Panc1 (cell line): ENCODE measurements around the gene THRB. TPM values are rescaled to one million over a fixed set of nuclear protein-coding genes. Genes with fewer than 3 reads are reported as not detected.

Experiments used
- ATAC-seq: fragments of 200-7000 bp; cut with Tn5 transposase; 2 replicates; pipeline ENCODE4 v1.9.1; 2020; ENCODE audit warnings: mild to moderate bottlenecking, moderate library complexity
- BruUV-seq: library from RNA; stranded (reverse); fragments of 400-500 nt; replicated peaks from 2 replicates; lab custom pipeline; 2021; lab: Mats Ljungman, UMichigan
- CTCF ChIA-PET: fragments of 300-600 bp; sonication (Branson Sonifier 250); formaldehyde crosslinking; loops from one replicate; lab custom pipeline; 2022; ENCODE audit warnings: antibody characterized with exemption; lab: Charles Lee
- POLR2A ChIA-PET: fragments of 300-600 bp; sonication (Branson Sonifier 250); formaldehyde crosslinking; loops from one replicate; lab custom pipeline; 2022; ENCODE audit warnings: antibody characterized with exemption; lab: Charles Lee
- DNase-seq: peaks from one replicate; pipeline ENCODE4 v3.0.0-alpha.2; 2010; ENCODE audit warnings: low read depth, low spot score
- H3K27ac ChIP-seq: 2 replicates; pipeline ENCODE4 v1.5.1; 2011; ENCODE audit warnings: mild to moderate bottlenecking, low read length, inconsistent platforms
- H3K27me3 ChIP-seq: fragments of 200-500 bp; sonication (Bioruptor generic); 2 replicates; pipeline ENCODE4 v1.6.0; 2014; ENCODE audit warnings: low read length, inconsistent platforms; ENCODE audit not compliant: control insufficient read depth, insufficient read depth
- H3K36me3 ChIP-seq: fragments of 200-500 bp; sonication (Bioruptor generic); 2 replicates; pipeline ENCODE4 v1.5.1; 2014; ENCODE audit warnings: inconsistent platforms, mild to moderate bottlenecking, low read length, moderate library complexity; ENCODE audit not compliant: control insufficient read depth, insufficient read depth
- H3K4me1 ChIP-seq: 2 replicates; pipeline ENCODE4 v1.5.1; 2011; ENCODE audit warnings: inconsistent platforms, mild to moderate bottlenecking, low read length, moderate library complexity; ENCODE audit not compliant: control insufficient read depth, insufficient read depth
- H3K4me3 ChIP-seq, 2 experiments: 2 replicates each; pipeline ENCODE4 v1.5.1; 2011 to 2012; ENCODE audit warnings: low read depth in 2 of 2, low read length in 2 of 2, mild to moderate bottlenecking in 2 of 2, inconsistent platforms in 1 of 2, moderate library complexity in 1 of 2
- H3K9me3 ChIP-seq: fragments of 200-500 bp; sonication (Bioruptor generic); 2 replicates; pipeline ENCODE4 v1.5.1; 2014; ENCODE audit warnings: low read depth, mild to moderate bottlenecking, inconsistent platforms, low read length, moderate library complexity; ENCODE audit not compliant: control insufficient read depth, insufficient read depth
- POLR2AphosphoS5 ChIP-seq: IDR thresholded peaks from 2 replicates; pipeline ENCODE4 v1.6.1; 2012; ENCODE audit warnings: mild to moderate bottlenecking, low read depth, low read length, moderate library complexity
- SIN3A ChIP-seq: IDR thresholded peaks from 2 replicates; pipeline ENCODE4 v1.6.1; 2012; ENCODE audit warnings: low read depth, mild to moderate bottlenecking, low read length, moderate library complexity, borderline replicate concordance; ENCODE audit not compliant: insufficient read depth
- TCF7L2 ChIP-seq: IDR thresholded peaks from 2 replicates; pipeline ENCODE4 v1.6.1; 2011; ENCODE audit warnings: mild to moderate bottlenecking, low read depth, low read length, inconsistent platforms
- in situ Hi-C: cut with HindIII; loops from 2 replicates; pipeline ENCODE4 v1.10.0; 2016; ENCODE audit warnings: low sequenced_read_pairs, low pct_unique_long_range_greater_than_20kb
- intact Hi-C: fragments of 100-400 bp; cut with micrococcal nuclease; formaldehyde crosslinking; loops from one replicate; pipeline ENCODE4 v1.10.0; 2022; ENCODE audit not compliant: unreplicated experiment
- total RNA-seq: library from RNA; stranded (reverse); gene quantifications from one replicate; pipeline ENCODE4 v1.2.1, GENCODE V29; 2021; ENCODE audit not compliant: unreplicated experiment
- TF ChIP-seq, protein P1 (sequence below), 2 experiments: IDR thresholded peaks; 2 replicates each; pipeline ENCODE4 v1.6.1; 2011 to 2012; ENCODE audit warnings: low read depth in 2 of 2, control low read depth in 1 of 2, low read length in 1 of 2, mild to moderate bottlenecking in 1 of 2, moderate library complexity in 1 of 2; ENCODE audit not compliant: insufficient read depth in 1 of 2
- TF ChIP-seq, protein P2 (sequence below): fragments of 450-650 bp; IDR thresholded peaks from 2 replicates; pipeline ENCODE4 v1.5.1; 2017; ENCODE audit warnings: mild to moderate bottlenecking

The THRB gene
- total RNA-seq, 1 experiment from 2014 or later, result 3.9 TPM

DNA sequence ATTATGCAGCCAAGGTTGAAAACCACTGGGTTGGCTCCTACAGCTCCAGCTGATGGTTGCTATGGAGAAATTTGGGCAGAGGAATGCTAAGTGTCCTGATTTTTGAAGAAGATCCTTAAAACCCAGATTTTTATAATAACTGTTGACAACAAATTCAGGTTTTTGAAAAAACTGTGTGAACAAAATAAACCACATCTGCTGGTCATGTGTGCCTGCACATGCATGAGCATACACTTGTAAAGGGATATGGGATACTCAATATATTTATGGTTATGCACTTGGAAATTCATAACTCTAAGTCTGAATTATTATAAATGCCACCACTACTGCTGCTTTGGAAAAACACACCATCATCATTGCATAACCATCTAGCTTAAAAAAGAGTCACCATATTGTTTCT is 133.7 kb downstream of the THRB start:
- ATAC-seq, result no peak
- no TSS peak for BruUV-seq

DNA sequence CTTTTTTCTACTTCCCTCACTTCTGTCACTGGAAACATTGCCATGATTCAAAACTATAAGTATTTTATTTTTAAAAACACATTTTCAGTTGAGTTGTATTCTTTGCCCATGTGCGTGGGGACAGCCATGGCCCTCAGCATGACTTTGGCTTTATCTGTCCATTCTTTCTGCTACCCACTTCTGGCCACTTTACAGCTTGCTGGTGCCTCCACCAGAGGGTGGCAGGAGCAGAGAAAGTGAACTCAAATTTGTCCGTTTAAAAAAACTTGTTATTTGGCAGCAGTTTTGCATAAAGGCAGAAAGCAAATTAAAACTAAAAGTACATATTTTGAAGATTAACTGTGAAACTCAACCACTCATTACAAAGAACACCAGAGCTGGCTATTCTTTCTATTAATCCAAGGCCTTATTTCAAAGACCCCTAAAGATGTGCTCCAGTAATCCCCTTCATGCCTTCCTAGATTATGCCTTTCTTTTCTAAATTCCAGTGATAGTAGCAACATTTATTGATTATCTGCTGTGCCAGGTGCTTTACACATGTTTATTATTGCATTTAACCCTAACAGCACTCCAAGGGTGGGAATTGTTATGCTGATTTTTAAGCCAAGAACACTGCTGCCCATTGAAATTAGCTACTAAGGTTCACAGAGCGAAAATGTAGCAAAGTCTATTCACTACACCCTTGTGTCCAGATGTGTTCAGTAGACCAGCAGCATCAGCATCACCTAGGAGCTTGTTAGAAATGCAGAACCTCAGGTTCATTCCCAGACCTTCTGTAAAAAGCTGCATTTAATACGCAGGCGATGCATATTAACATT is 134.8 kb downstream of the THRB start:
- H3K9me3 ChIP-seq, result no peaks in the 10 kb centered on the region
- ATAC-seq, result no peak
- BruUV-seq, result no TSS peak
- ChIA-PET CTCF (interaction anchor here (0.5 to 0.6 kb wide), 3 partner anchors 55 to 340 kb away, joined by 3 to 4 read pairs (median 4); no protein-coding TSS in a partner anchor), POLR2A (no interaction called here)
- no peaks in the 10 kb centered on the region for H3K36me3 ChIP-seq
- H3K27ac ChIP-seq, result no peak overlapping the region
- no peaks in the 10 kb centered on the region for H3K27me3 ChIP-seq
- TF ChIP-seq, protein P1, sequence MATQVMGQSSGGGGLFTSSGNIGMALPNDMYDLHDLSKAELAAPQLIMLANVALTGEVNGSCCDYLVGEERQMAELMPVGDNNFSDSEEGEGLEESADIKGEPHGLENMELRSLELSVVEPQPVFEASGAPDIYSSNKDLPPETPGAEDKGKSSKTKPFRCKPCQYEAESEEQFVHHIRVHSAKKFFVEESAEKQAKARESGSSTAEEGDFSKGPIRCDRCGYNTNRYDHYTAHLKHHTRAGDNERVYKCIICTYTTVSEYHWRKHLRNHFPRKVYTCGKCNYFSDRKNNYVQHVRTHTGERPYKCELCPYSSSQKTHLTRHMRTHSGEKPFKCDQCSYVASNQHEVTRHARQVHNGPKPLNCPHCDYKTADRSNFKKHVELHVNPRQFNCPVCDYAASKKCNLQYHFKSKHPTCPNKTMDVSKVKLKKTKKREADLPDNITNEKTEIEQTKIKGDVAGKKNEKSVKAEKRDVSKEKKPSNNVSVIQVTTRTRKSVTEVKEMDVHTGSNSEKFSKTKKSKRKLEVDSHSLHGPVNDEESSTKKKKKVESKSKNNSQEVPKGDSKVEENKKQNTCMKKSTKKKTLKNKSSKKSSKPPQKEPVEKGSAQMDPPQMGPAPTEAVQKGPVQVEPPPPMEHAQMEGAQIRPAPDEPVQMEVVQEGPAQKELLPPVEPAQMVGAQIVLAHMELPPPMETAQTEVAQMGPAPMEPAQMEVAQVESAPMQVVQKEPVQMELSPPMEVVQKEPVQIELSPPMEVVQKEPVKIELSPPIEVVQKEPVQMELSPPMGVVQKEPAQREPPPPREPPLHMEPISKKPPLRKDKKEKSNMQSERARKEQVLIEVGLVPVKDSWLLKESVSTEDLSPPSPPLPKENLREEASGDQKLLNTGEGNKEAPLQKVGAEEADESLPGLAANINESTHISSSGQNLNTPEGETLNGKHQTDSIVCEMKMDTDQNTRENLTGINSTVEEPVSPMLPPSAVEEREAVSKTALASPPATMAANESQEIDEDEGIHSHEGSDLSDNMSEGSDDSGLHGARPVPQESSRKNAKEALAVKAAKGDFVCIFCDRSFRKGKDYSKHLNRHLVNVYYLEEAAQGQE (IDR thresholded peaks at IDR 0.05; ENCODE audit: insufficient read depth in 1 of 2, low read depth in 2 of 2, low read length in 1 of 2), result no peak
- no peak for TF ChIP-seq SIN3A
- no peak for TF ChIP-seq POLR2AphosphoS5
- TF ChIP-seq, protein P2, sequence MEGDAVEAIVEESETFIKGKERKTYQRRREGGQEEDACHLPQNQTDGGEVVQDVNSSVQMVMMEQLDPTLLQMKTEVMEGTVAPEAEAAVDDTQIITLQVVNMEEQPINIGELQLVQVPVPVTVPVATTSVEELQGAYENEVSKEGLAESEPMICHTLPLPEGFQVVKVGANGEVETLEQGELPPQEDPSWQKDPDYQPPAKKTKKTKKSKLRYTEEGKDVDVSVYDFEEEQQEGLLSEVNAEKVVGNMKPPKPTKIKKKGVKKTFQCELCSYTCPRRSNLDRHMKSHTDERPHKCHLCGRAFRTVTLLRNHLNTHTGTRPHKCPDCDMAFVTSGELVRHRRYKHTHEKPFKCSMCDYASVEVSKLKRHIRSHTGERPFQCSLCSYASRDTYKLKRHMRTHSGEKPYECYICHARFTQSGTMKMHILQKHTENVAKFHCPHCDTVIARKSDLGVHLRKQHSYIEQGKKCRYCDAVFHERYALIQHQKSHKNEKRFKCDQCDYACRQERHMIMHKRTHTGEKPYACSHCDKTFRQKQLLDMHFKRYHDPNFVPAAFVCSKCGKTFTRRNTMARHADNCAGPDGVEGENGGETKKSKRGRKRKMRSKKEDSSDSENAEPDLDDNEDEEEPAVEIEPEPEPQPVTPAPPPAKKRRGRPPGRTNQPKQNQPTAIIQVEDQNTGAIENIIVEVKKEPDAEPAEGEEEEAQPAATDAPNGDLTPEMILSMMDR, result peak; percentile 31; the same call in 1 of the 2 replicates
- no peak for TF ChIP-seq TCF7L2
- in situ Hi-C loops (no loop called here), intact Hi-C loops (no loop called here)
- no peak overlapping the region for H3K4me3 ChIP-seq
- H3K4me1 ChIP-seq, result peaks cover 11% of the 10 kb centered on the region
- DNase-seq, result no peak

More for the DNA sequence above, 133.7 kb downstream of the THRB start:
- H3K36me3 ChIP-seq, result no peaks in the 10 kb centered on the region
- DNase-seq, result no peak
- POLR2A ChIA-PET, result no interaction called here
- peaks cover 18% of the 10 kb centered on the region for H3K4me1 ChIP-seq
- in situ Hi-C loops, result no loop called here
- no peak overlapping the region for H3K4me3 ChIP-seq
- H3K9me3 ChIP-seq, result no peaks in the 10 kb centered on the region
- CTCF ChIA-PET, result no interaction called here
- H3K27ac ChIP-seq, result no peak overlapping the region
- no peaks in the 10 kb centered on the region for H3K27me3 ChIP-seq
- TF ChIP-seq TCF7L2, result no peak
- TF ChIP-seq, protein P2, result no peak
- TF ChIP-seq SIN3A, result no peak
- intact Hi-C loops, result no loop called here
